ENCODE measurements around the gene AHRR.

DNA sequence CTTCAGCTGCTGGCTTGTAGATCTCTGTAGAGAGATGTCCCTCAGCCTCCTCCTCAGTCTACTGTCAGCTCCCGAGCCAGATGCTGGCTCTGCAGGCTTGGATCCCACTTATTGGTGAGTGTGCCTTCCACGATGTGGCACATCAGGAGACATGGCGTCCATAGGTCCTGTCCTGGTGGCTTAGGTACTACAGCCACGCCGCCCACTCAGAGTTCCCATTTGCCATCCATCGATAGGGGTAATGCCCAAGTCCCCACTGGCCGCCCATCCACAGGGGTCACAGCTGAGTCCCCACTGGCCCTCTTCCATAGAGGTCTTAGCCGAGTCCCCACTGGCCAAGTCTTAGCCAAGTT, 138.7 kb downstream of the AHRR start:
- TF ChIP-seq, protein P1, sequence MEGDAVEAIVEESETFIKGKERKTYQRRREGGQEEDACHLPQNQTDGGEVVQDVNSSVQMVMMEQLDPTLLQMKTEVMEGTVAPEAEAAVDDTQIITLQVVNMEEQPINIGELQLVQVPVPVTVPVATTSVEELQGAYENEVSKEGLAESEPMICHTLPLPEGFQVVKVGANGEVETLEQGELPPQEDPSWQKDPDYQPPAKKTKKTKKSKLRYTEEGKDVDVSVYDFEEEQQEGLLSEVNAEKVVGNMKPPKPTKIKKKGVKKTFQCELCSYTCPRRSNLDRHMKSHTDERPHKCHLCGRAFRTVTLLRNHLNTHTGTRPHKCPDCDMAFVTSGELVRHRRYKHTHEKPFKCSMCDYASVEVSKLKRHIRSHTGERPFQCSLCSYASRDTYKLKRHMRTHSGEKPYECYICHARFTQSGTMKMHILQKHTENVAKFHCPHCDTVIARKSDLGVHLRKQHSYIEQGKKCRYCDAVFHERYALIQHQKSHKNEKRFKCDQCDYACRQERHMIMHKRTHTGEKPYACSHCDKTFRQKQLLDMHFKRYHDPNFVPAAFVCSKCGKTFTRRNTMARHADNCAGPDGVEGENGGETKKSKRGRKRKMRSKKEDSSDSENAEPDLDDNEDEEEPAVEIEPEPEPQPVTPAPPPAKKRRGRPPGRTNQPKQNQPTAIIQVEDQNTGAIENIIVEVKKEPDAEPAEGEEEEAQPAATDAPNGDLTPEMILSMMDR (IDR thresholded peaks at IDR 0.05), result no peak
- TF ChIP-seq POLR2AphosphoS5 (IDR thresholded peaks at IDR 0.05), result no peak
- TF ChIP-seq POLR2A (IDR thresholded peaks at IDR 0.05), result no peak
- TF ChIP-seq EP300 (IDR thresholded peaks at IDR 0.05; ENCODE audit: low read depth), result no peak

All from transverse colon (tissue), 4 donors.